PC-3 (cell line): ENCODE results near the gene PDIA5. TPM values are rescaled to one million over a fixed set of nuclear protein-coding genes. Genes with fewer than 3 reads are reported as not detected.

ENCODE experiments used
- ATAC-seq: fragments of 200-7000 bp; cut with Tn5 transposase; 2 replicates; pipeline ENCODE4 v1.9.1; 2020; ENCODE audit warnings: mild to moderate bottlenecking, moderate library complexity
- BruUV-seq: library from RNA; stranded (reverse); fragments of 400-500 nt; replicated peaks from 2 replicates; lab custom pipeline; 2021; lab: Mats Ljungman, UMichigan
- CTCF ChIA-PET: fragments of 300-600 bp; sonication (Branson Sonifier 250); formaldehyde crosslinking; loops from one replicate; lab custom pipeline; 2022; ENCODE audit warnings: antibody characterized with exemption; lab: Charles Lee
- POLR2A ChIA-PET: fragments of 300-600 bp; sonication (Branson Sonifier 250); formaldehyde crosslinking; loops from one replicate; lab custom pipeline; 2022; ENCODE audit warnings: antibody characterized with exemption; ENCODE audit not compliant: unreplicated experiment; lab: Charles Lee
- DNase-seq: peaks from one replicate; pipeline ENCODE4 v3.0.0-alpha.2; 2015
- H2AFZ ChIP-seq: fragments of 300-600 bp; sonication (generic); 2 replicates; pipeline ENCODE4 v1.6.0; 2016; ENCODE audit warnings: antibody characterized with exemption, low read length
- H3F3A ChIP-seq: fragments of 300-600 bp; sonication (generic); one replicate; pipeline ENCODE4 v1.6.0; 2017; ENCODE audit warnings: antibody characterized with exemption, low read length, control low read depth, mild to moderate bottlenecking; ENCODE audit not compliant: unreplicated experiment
- H3K27ac ChIP-seq: fragments of 300-600 bp; sonication (generic); 2 replicates; pipeline ENCODE4 v1.5.1; 2016; ENCODE audit warnings: mild to moderate bottlenecking, low read length
- H3K27me3 ChIP-seq: fragments of 300-600 bp; sonication (generic); 2 replicates; pipeline ENCODE4 v1.6.1; 2016; ENCODE audit warnings: low read length, mixed read lengths
- H3K36me3 ChIP-seq: fragments of 300-600 bp; sonication (generic); 2 replicates; pipeline ENCODE4 v1.6.1; 2016; ENCODE audit warnings: low read depth, mixed run types, low read length, mixed read lengths
- H3K4me1 ChIP-seq: fragments of 300-600 bp; sonication (generic); 2 replicates; pipeline ENCODE4 v1.5.1; 2016; ENCODE audit warnings: low read length; ENCODE audit not compliant: insufficient read depth
- H3K4me2 ChIP-seq: fragments of 300-600 bp; sonication (generic); 2 replicates; pipeline ENCODE4 v1.6.0; 2016; ENCODE audit warnings: low read length
- H3K4me3 ChIP-seq: fragments of 300-600 bp; sonication (generic); 2 replicates; pipeline ENCODE4 v1.5.1; 2016; ENCODE audit warnings: mild to moderate bottlenecking, low read length, mixed read lengths
- H3K79me2 ChIP-seq: fragments of 300-600 bp; sonication (generic); 2 replicates; pipeline ENCODE4 v1.6.1; 2017; ENCODE audit warnings: low read length, mixed read lengths
- H3K9ac ChIP-seq: fragments of 300-600 bp; sonication (generic); 2 replicates; pipeline ENCODE4 v1.6.0; 2016; ENCODE audit warnings: mild to moderate bottlenecking, low read length
- H3K9me2 ChIP-seq: fragments of 300-600 bp; sonication (generic); replicated peaks from 2 replicates; pipeline ENCODE4 v1.6.1; 2016; ENCODE audit warnings: mixed run types, low read length, mixed read lengths
- H3K9me3 ChIP-seq: fragments of 300-600 bp; sonication (generic); 2 replicates; pipeline ENCODE4 v1.6.1; 2016; ENCODE audit warnings: low read length, mixed read lengths
- H4K20me1 ChIP-seq: fragments of 300-600 bp; sonication (generic); 2 replicates; pipeline ENCODE4 v1.6.1; 2016; ENCODE audit warnings: low read length, mixed read lengths
- EZH2 ChIP-seq: fragments of 300-600 bp; sonication (generic); IDR thresholded peaks from one replicate; pipeline ENCODE4 v1.6.1; 2017; ENCODE audit warnings: antibody characterized with exemption, mild to moderate bottlenecking, low read length; ENCODE audit not compliant: unreplicated experiment
- EZH2phosphoT487 ChIP-seq: fragments of 300-600 bp; sonication (generic); IDR thresholded peaks from 2 replicates; pipeline ENCODE4 v1.6.1; 2018; ENCODE audit warnings: mild to moderate bottlenecking, antibody characterized with exemption, low read length, borderline replicate concordance
- intact Hi-C: fragments of 100-400 bp; cut with micrococcal nuclease; formaldehyde crosslinking; loops from 2 replicates; pipeline ENCODE4 v1.9.0; 2023
- total RNA-seq: library from RNA; depleted of rRNA; stranded (reverse); fragments of >200 nt; gene quantifications from 2 replicates; pipeline ENCODE4 v1.2.3, GENCODE V29; 2014
- TF ChIP-seq, protein P1 (sequence below): fragments of 300-600 bp; sonication (generic); conservative IDR thresholded peaks from 2 replicates; pipeline ENCODE4 v1.5.1; 2017; ENCODE audit warnings: antibody characterized with exemption, low read depth, mild to moderate bottlenecking, low read length

Gene PDIA5
- total RNA-seq, 1 experiment from 2014 or later = 24.6 TPM

GRCh38 chr3:123034996-123035395, 31.8 kb upstream of the PDIA5 start:
- CTCF ChIA-PET = no interaction called here
- H3K79me2 ChIP-seq = no peaks in the 10 kb centered on the region
- H3K4me1 ChIP-seq = no peaks in the 10 kb centered on the region
- no TSS peak for BruUV-seq
- DNase-seq = no peak
- no peak overlapping the region for H3K4me3 ChIP-seq
- POLR2A ChIA-PET = no interaction called here
- no peak overlapping the region for H2AFZ ChIP-seq
- no peaks in the 10 kb centered on the region for H3K9me3 ChIP-seq
- H3K4me2 ChIP-seq = no peak overlapping the region
- no peak for TF ChIP-seq EZH2phosphoT487
- no peak for TF ChIP-seq EZH2
- TF ChIP-seq, protein P1, sequence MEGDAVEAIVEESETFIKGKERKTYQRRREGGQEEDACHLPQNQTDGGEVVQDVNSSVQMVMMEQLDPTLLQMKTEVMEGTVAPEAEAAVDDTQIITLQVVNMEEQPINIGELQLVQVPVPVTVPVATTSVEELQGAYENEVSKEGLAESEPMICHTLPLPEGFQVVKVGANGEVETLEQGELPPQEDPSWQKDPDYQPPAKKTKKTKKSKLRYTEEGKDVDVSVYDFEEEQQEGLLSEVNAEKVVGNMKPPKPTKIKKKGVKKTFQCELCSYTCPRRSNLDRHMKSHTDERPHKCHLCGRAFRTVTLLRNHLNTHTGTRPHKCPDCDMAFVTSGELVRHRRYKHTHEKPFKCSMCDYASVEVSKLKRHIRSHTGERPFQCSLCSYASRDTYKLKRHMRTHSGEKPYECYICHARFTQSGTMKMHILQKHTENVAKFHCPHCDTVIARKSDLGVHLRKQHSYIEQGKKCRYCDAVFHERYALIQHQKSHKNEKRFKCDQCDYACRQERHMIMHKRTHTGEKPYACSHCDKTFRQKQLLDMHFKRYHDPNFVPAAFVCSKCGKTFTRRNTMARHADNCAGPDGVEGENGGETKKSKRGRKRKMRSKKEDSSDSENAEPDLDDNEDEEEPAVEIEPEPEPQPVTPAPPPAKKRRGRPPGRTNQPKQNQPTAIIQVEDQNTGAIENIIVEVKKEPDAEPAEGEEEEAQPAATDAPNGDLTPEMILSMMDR = no peak
- H3K9me2 ChIP-seq = no peaks in the 10 kb centered on the region
- no peaks in the 10 kb centered on the region for H4K20me1 ChIP-seq
- H3K27me3 ChIP-seq = peaks cover 49% of the 10 kb centered on the region
- no peak overlapping the region for H3K27ac ChIP-seq
- no peaks in the 10 kb centered on the region for H3K36me3 ChIP-seq
- intact Hi-C loops = no loop called here
- H3F3A ChIP-seq = no peaks in the 10 kb centered on the region
- no peak overlapping the region for H3K9ac ChIP-seq
- ATAC-seq = no peak

DNA sequence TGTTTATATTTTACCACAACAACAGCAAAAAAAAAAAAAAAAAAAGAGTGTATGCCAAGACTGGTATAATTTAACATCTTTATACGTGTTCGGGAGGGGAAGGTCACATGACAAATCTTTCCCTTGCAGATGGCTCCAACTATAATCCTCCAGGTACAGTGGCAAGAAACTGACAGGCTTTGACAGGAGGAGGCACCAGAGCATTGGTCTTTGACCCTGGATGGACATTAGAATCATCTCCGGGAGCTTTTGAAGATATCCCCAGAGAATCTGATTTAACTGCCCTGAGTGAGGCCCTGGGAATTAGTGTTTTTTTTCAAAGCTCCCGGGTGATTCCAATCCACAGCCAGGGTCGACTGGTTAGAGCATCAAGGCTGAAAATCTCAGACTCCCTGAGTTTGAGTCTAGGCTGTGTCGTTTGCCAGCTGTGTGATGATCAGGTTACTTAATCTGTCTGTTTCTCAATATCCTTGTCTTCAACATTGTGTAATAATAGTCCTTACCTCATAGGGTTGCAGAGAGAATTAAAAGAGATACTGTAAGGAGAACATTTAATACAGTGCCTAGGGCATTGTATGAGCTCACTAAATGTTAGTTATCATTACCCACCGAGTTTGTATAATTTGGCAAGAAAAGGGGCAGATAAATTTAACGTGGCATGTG, 30.3 kb upstream of the PDIA5 start:
- intact Hi-C loops = no loop called here
- Histone ChIP-seq H3K27me3 (peaks cover 48% of the 10 kb centered on the region), H3K9me2 (no peaks in the 10 kb centered on the region), H3K36me3 (no peaks in the 10 kb centered on the region), H3K9ac (no peak overlapping the region), H3K79me2 (no peaks in the 10 kb centered on the region), H3K9me3 (no peaks in the 10 kb centered on the region), H3F3A (no peaks in the 10 kb centered on the region), H4K20me1 (no peaks in the 10 kb centered on the region), H3K4me1 (no peaks in the 10 kb centered on the region), H3K4me2 (no peak overlapping the region), H3K27ac (no peak overlapping the region), H2AFZ (no peak overlapping the region), H3K4me3 (no peak overlapping the region)
- DNase-seq = peak; percentile 37
- ChIA-PET POLR2A (no interaction called here), CTCF (interaction anchor here (0.5 kb wide), 1 partner anchor 9 kb away, joined by 6 read pairs; the partner anchor contains the start of gene SEMA5B)
- TF ChIP-seq, protein P1 = no peak
- TF ChIP-seq EZH2 = no peak
- TF ChIP-seq EZH2phosphoT487 = no peak
- BruUV-seq = no TSS peak
- no peak; the same call in 1 of the 2 replicates for ATAC-seq

- CTCF ChIA-PET = interaction anchor here (0.5 kb wide), 1 partner anchor 10 kb away, joined by 6 read pairs; the partner anchor contains the start of gene SEMA5B
- Histone ChIP-seq H3K9me2 (no peaks in the 10 kb centered on the region), H3F3A (no peaks in the 10 kb centered on the region), H3K4me3 (no peak overlapping the region), H3K9me3 (no peaks in the 10 kb centered on the region), H3K9ac (no peak overlapping the region), H3K4me1 (no peaks in the 10 kb centered on the region), H3K4me2 (no peak overlapping the region), H3K27me3 (peaks cover 48% of the 10 kb centered on the region), H3K36me3 (no peaks in the 10 kb centered on the region), H4K20me1 (no peaks in the 10 kb centered on the region), H3K27ac (no peak overlapping the region), H2AFZ (no peak overlapping the region), H3K79me2 (no peaks in the 10 kb centered on the region)
- ATAC-seq = no peak; the same call in 1 of the 2 replicates
- intact Hi-C loops = no loop called here
- no TSS peak for BruUV-seq
- TF ChIP-seq, protein P1 = no peak
- TF ChIP-seq EZH2phosphoT487 (no peak), EZH2 (no peak)
- POLR2A ChIA-PET = no interaction called here
- no peak for DNase-seq
Measured at GRCh38 chr3:123037015-123037375, 29.8 kb upstream of the PDIA5 start.
